Tongue (tissue), 2 donors: ENCODE measurements around the gene PGAM5. TPM values are rescaled to one million over a fixed set of nuclear protein-coding genes. Genes with fewer than 3 reads are reported as not detected.
"Not testable (repeated sequence)": the region's sequence is repeated elsewhere in the genome, so short reads cannot be mapped to it uniquely, and the experiment has no call there.

Experiments
- DNase-seq: peaks from one replicate; pipeline ENCODE4 v3.0.0-alpha.2; 2015
- total RNA-seq: library from RNA; depleted of rRNA; stranded (reverse); fragments of >200 nt; gene quantifications from one replicate; pipeline ENCODE4 v1.2.3, GENCODE V29; 2014

PGAM5 gene
- total RNA-seq, 1 donor from 2014 or later, result 24.1 TPM

DNA sequence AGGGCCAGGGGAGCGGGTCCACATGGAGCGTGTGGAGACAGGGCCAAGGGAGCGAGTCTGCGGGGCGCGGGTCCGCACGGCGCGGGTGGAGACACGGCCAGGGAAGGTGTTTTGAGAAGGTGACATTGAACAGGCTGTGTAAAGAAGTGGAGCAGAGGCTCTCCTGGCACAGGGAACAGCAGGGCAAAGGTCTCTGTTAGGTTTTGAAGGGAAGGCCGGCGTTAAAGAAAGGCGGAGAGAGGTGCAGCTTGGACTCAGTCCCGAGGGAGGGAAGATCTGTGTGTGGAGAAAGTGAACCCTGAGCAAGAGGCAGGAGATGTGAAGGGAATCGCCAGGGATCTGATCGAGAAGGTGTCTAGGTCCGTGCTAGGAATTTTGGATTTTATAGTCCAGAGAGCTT, 21.4 kb upstream of the PGAM5 start:
- DNase-seq, result no peak

GRCh38 chr12:132690112-132690511, 20.5 kb upstream of the PGAM5 start:
- no peak for DNase-seq

GRCh38 chr12:132692030-132692429, 18.6 kb upstream of the PGAM5 start:
- not testable (repeated sequence) for DNase-seq

DNA sequence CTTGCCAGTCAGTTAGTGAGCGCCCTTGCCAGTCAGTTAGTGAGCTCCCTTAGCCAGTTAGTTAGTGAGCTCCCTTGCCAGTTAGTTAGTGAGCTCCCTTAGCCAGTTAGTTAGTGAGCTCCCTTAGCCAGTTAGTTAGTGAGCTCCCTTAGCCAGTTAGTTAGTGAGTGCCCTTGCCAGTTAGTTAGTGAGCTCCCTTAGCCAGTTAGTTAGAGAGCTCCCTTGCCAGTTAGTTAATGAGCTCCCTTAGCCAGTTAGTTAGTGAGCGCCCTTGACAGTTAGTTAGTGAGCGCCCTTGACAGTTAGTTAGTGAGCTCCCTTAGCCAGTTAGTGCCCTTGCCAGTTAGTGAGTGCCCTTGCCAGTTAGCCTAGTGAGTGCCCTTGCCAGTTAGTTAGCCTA, 15.8 kb upstream of the PGAM5 start:
- DNase-seq, result not testable (repeated sequence)

DNA sequence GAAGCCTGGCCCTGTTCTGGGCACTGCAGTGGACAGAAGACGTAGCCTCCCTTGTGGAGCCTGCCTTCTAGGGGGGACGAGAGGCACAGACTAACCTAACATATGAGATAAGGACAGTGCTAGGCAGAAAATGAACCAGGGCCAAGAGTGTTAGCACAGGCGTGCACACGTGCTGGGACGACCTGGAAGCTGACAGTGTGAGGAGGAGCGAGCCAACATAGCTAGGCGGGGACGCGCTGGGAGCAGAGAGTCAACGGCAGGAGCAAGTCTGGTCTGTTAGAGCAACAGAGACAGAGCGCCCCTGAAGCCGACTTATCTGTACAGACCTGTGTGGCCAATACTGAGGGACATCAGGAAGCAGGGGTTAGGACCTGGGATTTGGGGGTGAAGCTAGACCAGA, 15.2 kb upstream of the PGAM5 start:
- DNase-seq, result no peak

- no peak for DNase-seq
Measured at GRCh38 chr12:132698341-132698740, 12.3 kb upstream of the PGAM5 start.

DNA sequence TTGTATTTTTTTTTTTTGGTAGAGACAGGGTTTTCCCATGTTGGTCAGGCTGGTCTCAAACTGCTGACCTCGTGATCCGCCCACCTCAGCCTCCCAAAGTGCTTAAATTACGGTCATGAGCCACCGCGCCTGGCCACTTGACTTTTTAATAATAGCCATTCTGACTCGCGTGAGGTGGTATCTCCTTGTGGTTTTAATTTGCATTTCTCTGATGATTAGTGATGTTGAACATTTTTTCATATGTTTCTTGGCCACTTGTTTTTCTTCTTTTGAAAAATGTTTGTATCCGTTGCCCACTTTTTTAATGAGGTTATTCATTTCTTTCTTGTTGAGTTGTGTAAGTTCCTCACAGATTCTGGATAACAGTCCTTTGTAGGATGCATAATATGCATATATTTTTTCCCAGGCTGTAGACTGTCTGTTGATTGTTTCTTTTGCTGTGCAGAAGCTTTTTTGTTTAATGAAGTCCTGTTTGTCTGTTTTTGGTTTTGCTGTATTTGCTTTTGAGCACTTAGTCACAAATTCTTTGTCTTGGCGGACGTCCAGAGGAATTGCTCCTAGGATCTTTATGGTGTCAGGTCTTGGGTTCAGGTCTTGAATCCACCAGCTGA, 10.3 kb upstream of the PGAM5 start:
- no peak for DNase-seq

DNA sequence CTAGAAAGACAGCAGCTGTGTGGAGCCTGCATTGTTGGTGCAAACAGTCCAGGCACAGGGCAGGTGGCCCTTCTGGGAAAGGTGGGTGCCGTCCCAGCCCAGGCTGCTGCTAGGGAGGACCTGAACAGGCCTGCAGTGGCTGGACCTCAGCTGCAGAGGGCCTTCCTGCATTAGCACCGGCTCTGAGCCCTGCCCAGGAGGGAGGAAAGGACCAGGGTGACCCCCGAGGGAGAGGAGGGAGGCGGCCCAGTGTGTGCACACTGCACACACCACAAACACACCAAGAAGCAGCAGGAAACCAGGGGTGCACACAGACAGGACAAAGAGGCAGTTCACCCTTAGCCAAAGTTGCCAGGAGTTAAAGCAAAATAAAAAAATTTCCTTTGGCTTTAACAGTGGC, 8.0 kb upstream of the PGAM5 start:
- DNase-seq, result no peak

- no peak for DNase-seq
Measured at GRCh38 chr12:132703641-132704040, 7.0 kb upstream of the PGAM5 start.

DNA sequence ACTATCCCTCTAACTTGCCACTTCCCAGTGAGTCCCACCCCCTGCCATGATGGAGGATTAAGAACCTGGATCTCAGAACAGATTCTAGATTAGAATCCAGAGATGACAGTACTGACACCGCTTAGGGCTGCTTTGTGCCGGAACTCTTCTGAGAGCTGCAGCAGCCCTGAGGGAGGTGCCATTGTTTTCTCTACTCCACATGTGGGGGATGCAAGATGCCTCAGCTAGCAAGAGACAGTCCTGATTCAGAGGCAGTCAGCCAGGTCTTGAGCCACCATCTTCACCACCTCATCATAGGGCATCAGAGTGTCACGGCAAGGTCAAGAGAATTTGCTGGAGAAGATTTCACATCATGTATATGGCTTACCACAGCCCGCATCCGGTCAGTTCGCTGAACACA, 3.4 kb upstream of the PGAM5 start:
- DNase-seq, result no peak

DNA sequence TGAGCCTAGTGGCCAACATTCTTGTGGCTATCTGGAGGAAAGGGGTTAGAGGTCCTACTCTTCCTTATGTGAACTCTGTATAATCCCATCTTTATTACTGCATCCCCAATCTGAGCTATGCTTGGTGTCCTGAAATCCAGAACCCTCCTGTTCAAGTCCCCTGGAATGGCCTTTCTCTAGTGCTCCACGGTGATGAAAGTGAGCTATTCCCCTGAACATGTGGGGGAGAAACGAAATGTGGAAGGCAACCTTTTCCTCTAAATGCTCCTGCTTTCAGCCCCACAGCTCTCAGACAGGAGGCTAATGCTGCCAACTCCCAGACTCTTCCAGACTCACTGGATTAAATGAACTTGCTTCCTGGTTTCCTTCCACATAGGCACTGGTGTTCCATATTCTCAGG, 2.5 kb upstream of the PGAM5 start:
- DNase-seq, result no peak

DNA sequence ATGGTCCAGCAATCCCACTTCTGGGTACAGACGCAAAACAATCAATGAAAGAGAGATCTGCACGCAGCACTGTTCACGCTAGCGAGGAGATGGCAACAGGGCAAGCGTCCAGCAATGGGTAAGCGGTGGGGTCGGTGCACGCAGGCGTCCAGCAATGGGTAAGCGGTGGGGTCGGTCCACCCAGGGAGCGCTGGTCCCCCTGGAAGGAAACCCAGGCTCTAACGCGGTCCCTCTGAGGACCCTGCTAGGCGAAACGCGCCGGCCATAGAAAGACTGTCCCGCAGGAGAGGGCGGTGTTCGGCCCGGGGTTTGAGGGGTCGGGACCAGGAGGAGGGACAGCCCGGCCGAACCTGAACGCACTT, 618 bp upstream of the PGAM5 start:
- no peak for DNase-seq

DNA sequence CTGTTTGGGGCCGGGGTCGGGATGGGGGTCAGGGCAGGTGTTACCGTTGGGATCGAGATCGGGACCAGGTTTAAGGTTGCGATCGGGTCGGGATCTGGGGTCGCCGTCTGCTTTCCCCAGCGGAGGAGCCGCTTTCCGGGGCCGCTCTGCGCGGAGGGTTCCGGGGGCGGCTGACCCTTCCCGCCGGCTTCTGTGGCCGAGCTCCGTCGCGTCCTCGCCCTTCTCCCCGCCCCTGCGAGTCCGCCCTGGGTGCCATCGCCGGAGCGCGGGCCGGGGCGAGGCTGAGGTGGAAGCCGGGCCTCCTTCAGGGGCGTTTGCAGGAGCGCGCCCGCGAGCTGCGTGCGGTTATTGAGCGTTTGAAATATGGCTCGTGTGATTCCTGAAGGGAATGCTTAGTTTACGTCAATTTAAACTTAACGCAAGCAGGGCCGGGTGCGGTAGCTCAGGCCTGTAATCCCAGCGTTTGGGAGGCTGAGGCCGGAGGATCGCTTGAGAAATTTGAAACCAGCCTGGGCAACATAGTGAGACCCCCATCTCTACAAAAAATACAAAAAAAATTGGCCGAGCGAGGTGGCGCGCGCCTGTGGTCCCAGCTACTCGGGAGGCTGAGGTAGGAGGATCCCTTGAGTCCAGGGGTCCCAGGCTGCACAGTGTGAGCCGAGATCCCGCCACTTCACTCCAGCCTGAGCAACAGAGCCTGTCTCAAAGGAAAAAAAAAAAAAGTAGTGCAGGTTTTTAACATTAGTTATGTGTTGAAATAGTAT, 620 bp downstream of the PGAM5 start:
- DNase-seq, result peak; percentile 11

DNA sequence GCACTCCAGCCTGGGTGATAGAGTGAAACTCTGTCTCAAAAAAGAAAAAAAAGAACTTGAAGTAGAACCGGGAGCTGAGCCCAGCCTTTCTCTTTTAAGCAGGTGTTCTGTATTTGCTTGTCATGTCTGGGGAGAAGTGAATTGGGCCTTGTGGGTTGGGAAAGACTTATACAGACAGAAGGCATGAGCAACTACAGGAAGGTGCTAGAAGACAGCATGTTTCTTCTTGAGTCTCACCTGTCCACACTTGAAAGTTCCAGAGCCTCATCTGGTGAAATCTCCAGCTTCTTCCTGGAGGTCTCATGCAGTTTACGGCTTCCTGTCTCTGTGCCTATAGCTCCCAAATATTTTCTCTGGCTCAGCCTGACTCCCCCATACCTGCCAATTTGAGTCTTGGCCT, 2.5 kb downstream of the PGAM5 start:
- DNase-seq, result no peak

GRCh38 chr12:132715874-132716273, 5.2 kb downstream of the PGAM5 start:
- no peak for DNase-seq

GRCh38 chr12:132716356-132716755, 5.7 kb downstream of the PGAM5 start:
- no peak for DNase-seq

DNA sequence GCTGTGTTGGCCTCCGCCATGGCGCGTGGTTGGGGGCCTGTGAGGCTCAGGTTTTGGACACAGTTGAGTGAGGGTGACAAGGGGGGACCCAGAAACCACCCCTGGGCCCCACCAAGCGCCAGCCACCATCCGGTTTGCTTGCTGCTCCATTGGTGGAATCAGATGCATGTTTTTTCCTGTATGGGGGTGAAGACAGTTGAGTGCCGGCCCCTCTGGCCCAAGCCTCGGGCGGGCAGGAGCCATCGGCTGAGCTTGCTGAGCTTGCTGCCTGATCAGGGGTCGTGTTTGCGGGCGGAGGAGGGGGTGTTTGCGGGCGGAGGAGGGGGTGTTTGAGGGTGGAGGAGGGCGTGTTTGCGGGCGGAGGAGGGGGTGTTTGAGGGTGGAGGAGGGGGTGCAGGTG, 6.4 kb downstream of the PGAM5 start:
- DNase-seq, result no peak

DNA sequence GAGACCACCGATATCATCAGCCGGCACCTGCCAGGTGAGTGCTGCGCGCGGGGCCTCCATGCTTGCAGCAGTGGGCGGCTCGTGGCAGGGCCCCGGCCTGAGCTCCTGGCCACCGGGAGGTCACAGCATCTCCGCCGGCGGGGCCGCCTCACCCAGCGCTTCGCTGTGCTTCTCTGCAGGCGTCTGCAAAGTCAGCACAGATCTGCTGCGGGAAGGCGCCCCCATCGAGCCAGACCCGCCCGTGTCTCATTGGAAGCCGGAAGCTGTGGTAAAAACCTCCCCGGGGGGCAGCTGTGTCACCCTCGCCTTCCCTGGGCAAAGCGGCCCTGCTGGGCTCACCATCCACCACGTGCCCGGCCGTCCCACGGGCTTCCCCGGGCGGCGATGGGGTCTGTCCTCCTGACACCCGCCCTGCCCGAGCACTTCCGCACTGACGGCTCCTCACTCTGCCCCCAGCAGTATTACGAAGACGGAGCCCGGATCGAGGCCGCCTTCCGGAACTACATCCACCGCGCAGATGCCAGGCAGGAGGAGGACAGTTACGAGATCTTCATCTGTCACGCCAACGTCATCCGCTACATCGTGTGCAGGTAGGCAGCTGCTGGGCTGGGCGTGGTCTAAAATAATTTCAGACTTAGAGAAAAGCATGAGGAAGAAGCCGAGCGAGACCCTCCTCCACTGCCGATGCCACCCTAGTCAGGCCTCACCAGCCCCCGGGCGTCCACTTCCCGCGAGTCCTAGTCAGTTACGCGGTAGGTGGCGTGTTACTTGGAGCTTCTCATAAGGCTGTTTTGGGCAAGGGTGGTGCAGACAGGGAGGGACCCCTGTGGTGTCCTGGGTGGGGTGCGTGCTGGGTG, 7.1 kb downstream of the PGAM5 start:
- no peak for DNase-seq

DNA sequence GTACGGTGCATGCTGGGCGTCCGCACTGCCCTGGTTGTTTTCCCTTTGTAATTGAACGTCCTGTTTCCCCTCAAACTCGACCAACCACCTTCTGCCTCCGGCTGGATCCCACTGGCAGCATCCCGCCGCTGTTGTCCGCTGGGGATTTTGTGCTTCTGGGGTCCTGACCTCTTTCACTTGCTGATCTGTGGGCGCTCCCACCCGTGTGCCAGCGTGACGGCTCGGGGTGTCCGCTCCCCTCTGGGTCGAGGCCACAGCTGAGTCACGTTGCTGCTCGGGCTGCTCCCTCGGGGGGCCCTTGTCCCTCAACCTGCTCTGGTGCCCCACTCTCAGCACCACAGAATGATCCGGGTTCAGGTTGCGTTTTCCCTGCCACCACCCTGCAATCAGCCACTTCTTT, 8.0 kb downstream of the PGAM5 start:
- no peak for DNase-seq

DNA sequence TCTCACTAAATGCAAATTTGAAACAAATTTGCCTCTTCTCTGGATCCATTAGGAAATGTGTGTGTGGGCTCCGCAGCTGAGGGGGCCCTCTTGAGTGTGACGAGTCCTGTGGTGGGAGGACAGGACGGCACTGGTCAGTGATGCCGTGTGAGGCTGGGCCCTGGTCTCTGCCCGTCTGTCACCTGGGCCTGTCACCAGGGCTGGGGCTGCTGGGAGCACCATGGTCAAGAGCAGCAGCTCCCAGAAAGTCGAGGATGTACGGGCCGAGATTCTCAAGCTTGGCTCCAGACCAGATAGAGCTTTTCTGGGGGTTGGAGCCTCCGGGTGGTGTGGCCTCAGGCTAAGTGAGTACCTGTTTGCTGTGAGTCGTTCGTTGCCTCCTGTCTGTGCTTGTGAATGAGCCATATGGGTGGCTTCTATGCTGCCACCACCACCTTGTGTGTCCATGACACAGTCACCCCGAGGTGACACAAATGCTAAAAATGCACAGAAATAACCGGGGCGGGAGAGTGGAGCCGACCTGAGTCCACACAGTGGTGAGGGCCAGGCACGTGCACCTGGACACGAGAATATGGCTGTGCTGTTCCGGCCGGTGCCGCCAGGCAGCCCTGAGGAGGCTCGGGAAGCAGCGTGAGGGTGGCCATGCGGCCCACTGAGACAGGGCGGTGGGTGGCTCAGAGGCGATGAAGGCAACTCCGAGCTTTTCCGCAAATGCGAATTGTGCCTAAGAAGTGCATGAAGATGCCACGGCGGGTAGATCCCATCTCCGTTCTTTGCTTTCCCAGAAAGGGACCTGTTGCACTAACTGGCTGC, 8.7 kb downstream of the PGAM5 start:
- DNase-seq, result no peak

DNA sequence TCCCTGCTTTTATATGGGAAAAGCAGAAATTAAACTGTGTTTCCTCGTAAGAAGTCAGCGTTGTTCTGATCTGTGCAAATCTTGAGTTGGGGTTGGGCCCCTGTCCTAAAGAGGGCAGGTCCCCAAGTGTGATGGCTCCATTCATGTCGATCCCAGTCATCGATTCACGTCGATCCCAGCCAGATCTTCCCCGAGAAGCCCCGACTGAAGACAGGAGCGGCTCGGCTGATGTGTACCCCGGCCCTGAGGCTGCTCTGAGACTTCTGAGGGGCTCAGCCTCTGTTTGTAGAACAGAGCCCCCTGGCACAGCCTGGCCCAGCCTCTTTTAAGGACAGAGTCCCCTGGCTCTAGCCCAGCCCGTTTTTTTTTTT, 9.3 kb downstream of the PGAM5 start:
- no peak for DNase-seq

DNA sequence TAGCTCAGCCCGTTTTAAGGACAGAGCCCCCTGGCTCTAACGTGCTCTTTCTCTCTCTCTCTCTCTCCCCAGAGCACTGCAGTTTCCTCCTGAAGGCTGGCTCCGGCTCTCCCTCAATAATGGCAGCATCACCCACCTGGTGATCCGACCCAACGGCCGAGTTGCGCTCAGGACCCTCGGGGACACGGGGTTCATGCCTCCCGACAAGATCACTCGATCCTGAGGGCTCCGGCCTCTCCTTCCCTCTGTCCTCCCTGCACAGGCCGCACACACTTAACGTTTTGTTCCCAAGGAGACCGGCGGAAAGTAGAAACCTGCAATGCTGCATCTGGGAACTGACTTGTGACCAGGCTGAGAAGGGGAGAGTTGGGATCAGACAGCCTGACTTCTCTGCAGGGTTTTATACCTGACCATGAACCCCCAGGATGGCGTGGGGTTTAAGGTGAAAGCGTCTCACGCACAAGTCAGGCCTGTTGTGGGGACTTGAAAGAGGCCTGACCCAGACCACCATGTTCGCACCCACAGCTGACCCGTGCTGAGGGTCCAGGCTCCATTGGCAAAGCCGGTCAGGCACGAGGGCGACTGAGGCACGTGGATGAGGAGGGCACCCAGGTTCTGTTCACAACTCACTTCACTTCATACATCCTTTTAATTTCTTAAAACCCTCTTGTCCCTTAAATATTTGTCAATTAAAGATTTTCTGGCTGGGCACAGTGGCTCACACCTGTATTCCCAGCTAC, 10.1 kb downstream of the PGAM5 start:
- DNase-seq, result no peak
